CD4-positive, alpha-beta T cell treated with Interferon gamma for 1 hour (primary cell): Measurements from ENCODE around the gene DUSP7.

Experiments
- DNase-seq: peaks from one replicate; pipeline ENCODE4 v3.0.0-alpha.2; 2020

Gene DUSP7

GRCh38 chr3:52023860-52024764 is 32.3 kb downstream of the DUSP7 start:
- DNase-seq, result no peak

GRCh38 chr3:52023101-52023770 is 33.1 kb downstream of the DUSP7 start:
- no peak for DNase-seq

- no peak for DNase-seq
These were observed 33.9 kb downstream of the DUSP7 start for GRCh38 chr3:52022323-52023100.

- DNase-seq, result no peak
These were observed 34.7 kb downstream of the DUSP7 start for GRCh38 chr3:52021489-52022268.

- DNase-seq, result no peak
These were observed 35.6 kb downstream of the DUSP7 start for GRCh38 chr3:52020796-52021195.

GRCh38 chr3:52019352-52020080 is 36.9 kb downstream of the DUSP7 start:
- DNase-seq, result no peak

GRCh38 chr3:52018319-52019000 is 37.9 kb downstream of the DUSP7 start:
- DNase-seq, result no peak

GRCh38 chr3:52017586-52017985 is 38.8 kb downstream of the DUSP7 start:
- DNase-seq, result no peak

GRCh38 chr3:52015438-52016228 is 40.7 kb downstream of the DUSP7 start:
- no peak for DNase-seq

GRCh38 chr3:52014613-52015012 is 41.8 kb downstream of the DUSP7 start:
- DNase-seq, result no peak

- DNase-seq, result no peak
These were observed 42.4 kb downstream of the DUSP7 start for GRCh38 chr3:52013802-52014598.

GRCh38 chr3:52012699-52013098 is 43.7 kb downstream of the DUSP7 start:
- DNase-seq, result no peak

- no peak for DNase-seq
These were observed 45.9 kb downstream of the DUSP7 start for GRCh38 chr3:52010431-52010830.

- DNase-seq, result no peak
These were observed 49.1 kb downstream of the DUSP7 start for GRCh38 chr3:52007291-52007690.

- no peak for DNase-seq
These were observed 49.6 kb downstream of the DUSP7 start for GRCh38 chr3:52006820-52007133.

GRCh38 chr3:52006017-52006819 is 50.2 kb downstream of the DUSP7 start:
- no peak for DNase-seq

GRCh38 chr3:52005571-52005986 is 50.8 kb downstream of the DUSP7 start:
- DNase-seq, result no peak

GRCh38 chr3:52004906-52005395 is 51.4 kb downstream of the DUSP7 start:
- DNase-seq, result no peak
